LoVo (cell line): ENCODE measurements around the gene ESPL1.
"Not testable (repeated sequence)": the region's sequence is repeated elsewhere in the genome, so short reads cannot be mapped to it uniquely, and the experiment has no call there.

Experiments
- DNase-seq: peaks from one replicate; pipeline ENCODE4 v3.0.0-alpha.2; 2016; ENCODE audit warnings: low spot score

ESPL1 gene

DNA sequence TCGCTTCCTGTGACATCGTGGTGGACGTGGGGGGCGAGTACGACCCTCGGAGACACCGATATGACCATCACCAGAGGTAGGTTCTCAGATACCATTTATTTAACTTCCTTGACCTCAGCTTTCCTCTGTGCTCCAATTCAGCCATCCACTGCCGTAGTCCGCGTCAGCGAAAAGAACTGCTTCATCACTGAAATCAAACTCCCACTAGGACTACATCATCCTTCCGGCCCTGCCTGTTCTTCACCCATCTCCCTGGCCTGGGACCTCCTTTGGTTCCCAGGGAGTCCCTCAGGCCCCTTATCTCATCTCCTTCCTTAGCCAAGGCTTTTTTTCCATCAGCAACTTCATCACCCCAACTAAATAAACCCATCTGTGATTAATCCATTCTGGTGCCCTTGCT is 32.1 kb downstream of the ESPL1 start:
- peak; percentile 16 for DNase-seq

DNA sequence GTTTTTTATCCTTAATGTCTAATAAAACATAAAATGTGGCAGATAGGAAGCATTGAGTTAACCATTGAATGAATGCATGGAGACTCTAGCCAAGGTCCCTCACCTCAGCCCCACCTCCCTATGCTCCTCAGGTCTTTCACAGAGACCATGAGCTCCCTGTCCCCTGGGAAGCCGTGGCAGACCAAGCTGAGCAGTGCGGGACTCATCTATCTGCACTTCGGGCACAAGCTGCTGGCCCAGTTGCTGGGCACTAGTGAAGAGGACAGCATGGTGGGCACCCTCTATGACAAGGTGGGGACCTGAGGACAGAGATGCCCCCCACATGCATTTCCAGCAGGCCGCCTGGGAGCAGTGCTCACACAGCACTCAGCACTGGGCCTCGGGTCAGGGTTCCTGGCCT is 34.8 kb downstream of the ESPL1 start:
- DNase-seq: no peak

DNA sequence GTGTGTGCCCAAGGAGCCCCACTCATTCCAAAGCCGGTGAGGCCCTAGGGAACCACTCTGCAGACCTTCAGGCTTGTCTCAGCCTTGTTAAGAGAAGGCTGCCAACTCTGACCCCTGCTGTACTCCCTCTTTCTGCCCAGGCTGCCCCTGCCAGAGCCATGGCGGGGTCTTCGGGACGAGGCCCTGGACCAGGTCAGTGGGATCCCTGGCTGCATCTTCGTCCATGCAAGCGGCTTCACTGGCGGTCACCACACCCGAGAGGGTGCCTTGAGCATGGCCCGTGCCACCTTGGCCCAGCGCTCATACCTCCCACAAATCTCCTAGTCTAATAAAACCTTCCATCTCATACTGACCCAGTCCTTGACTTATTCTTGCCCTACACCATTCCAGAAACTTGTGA is 38.7 kb downstream of the ESPL1 start:
- DNase-seq: no peak

DNA sequence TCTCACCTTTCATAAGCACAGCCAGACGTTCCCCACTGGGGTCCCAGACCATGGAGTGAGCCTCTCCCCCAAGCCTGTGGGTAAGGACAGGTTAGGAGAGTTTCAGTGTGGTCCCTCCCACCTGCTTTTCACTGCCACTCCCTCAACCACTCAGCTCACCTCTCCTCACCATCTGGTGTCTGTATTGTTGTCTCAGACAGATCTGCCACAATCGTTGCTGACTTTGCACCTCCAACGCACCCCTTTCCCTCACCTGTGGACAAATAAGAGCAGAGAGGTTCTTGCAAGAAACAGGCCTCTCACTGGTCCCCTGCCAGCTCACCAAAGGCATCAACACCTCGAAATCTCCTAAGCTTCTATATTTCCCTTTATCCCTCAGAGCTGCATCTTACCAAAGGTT is 40.2 kb downstream of the ESPL1 start:
- DNase-seq: no peak

DNA sequence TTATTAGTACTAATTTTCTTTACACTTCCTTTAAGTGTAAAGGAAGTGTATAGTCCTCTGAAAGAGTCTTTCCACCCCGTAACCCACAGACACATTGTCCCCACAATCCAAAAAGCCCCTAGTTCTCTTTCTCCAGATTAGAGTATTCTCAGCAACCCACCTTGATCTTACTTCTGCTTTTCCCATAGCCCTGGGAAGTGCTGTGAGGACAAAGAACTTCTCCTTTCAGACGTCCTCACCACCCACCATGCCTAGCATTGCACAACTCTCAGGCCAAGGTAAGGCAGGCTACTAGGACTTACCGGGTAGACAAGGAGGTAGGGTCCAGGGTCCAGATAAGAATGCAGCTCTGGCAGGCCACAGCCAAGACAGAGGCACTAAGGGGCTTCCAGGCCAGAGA is 45.9 kb downstream of the ESPL1 start:
- no peak for DNase-seq

DNA sequence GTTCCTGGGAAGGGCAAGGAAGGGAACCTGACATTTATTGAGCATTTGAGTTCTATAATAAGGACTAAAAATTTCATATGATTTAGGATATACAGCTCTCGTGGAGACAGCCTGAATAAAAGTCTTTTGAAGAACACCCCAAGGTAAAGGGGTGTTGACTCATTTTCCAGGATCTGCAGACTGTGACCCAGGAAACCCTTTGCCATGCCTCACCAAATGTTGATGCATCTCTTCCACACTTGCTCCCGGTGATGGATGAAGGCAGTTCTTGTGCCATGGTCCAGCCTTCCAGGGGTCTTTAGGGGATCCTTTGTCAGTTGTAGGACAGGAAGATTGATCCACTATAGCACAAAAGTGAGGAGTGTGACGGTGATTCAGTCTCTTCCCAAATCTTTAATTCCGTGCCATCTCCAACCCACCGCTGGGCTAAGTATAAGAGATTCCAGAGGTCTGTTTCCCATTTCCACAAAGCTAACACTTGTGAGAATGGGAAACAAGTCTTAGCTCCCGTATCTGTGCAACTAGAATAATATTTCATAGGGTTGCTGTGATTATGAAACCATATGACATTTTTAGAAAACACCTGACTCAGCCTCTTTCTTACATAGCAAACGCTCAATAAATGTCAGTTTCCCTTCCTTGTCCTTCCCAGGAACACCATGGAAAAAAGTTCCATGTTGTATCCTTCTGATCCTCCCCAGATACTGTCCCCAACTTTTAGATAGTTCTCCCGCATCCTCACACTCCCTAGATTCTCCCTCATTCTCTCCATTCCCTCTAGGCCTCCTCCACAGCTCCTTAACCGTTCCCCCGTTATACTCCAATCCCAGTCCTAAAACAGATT is 52.5 kb downstream of the ESPL1 start:
- DNase-seq: no peak

DNA sequence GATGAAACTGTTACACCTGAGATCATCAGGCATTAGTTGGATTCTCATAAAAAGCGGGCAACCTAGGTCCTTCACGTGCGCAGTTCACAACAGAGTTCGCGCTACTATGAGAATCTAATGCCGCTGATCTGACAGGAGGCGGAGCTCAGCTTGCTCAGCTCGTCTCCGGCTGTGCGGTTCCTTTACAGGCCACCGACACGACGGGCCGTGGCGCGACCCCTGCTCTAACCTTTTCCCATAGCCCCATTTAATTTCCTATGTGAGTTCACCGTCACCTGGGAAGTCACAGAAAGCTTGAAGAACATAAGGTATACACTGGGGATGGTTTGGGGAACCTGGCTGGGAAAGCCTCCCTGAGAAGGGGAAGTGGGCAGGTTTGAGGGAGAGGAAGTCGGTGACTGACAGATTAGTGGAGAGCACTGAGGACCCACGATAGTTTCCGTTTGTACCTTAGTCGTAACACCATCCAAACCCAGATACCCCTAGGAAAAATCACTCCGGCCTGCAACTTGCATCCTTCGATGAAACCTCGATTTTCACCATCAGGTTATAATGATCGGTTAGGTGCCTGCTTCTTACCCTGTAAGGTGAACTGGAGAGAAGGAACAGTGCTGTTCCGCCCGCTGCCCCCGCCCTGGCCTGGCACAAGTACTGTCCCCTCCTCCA is 56.1 kb downstream of the ESPL1 start:
- DNase-seq: no peak

DNA sequence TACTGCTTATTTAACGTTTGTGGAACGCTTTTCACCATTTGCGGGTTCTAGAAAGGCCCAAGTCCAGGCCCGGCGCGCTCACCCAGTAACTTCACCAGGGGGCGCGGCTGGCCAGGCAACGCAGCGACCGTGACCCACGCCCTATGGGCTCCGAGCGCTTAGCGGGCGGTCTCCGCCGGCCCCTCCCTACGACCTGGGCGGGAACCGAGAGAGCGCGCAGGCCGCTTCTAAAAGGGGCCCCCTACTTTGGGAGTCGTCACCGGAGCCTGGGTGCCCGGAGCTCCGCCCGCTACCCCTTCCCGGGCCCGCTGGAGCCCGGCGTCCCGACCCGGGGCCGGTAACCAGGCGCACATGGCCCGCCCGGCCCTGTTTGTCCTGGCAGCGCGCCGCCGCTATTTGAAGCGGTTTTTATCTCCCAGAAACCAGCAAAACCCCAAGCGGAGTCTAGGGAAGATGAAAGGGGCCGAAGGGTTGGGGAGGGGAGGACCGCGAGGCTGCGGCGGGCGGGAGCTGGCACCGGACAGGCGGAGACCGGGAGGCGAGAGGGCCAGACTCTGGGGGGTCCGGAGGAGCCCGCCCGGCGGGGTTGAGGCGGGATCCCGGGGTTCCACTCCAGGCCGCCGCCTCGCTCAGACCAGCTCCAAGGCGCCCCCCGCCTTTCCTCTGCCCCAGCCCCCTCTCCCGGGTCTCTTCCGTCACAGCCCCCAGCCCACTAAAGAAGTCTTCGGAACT is 56.8 kb downstream of the ESPL1 start:
- DNase-seq: peak; percentile 98

DNA sequence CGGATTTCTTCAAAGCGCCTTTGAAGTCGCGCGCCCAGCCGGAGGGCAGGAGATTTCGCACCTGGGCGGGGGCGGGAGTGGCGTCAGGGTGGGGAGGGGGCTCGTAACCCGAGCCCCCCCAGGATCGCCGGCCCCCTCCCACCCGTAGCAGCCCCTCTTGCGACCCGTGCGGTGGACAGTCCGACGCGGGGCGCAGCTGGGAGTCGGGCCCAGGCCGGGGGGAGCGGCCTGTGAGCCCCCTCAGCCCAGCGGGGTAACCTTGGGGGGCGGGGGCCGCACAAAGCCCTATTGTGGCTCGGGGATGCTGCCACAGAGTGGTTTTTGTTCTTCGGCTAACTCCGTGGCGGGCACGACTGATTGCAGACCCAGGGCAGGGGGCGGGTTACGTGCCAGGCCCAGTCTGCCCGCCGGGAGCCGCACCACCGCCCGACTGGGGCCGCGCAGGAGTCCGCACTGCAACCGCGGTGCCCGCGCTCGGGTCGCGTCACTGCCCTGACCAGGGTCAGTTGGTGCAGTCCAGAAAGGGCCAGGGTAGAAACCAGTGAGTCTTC is 57.5 kb downstream of the ESPL1 start:
- DNase-seq: no peak

DNA sequence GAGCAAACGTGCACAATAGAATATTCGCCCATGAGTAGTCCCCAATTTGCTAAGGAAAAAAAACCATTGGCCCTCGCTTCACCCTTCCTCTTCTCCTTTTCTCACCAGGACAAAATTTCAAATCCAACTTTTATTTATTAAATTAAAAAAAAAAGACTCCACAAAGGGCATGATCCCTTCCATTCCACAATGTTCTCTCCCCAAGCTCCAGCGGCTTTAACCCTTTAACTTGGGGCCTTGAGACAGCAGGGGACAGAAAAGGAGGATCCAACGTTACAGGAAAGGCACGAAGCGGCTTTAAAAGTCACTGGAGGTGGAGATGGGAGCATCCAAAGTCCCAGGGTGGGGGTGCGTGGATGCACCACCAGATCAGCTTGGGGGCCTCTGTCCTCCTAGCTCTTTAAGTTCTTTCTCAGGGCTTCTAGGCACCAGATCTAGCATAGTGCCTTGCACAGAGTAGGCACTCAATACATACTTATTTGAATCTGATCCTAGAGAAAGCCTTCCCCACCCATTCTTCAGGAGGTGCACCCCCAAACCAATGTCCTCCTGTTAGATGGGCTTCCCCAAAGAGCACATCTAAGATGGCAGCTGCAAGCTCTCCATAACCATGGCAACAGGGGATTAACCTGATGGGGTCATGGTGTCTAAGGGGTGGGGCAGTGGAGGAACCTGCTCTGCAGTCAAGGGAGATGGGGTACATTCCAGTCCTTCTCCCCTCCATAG is 58.5 kb downstream of the ESPL1 start:
- DNase-seq: no peak

DNA sequence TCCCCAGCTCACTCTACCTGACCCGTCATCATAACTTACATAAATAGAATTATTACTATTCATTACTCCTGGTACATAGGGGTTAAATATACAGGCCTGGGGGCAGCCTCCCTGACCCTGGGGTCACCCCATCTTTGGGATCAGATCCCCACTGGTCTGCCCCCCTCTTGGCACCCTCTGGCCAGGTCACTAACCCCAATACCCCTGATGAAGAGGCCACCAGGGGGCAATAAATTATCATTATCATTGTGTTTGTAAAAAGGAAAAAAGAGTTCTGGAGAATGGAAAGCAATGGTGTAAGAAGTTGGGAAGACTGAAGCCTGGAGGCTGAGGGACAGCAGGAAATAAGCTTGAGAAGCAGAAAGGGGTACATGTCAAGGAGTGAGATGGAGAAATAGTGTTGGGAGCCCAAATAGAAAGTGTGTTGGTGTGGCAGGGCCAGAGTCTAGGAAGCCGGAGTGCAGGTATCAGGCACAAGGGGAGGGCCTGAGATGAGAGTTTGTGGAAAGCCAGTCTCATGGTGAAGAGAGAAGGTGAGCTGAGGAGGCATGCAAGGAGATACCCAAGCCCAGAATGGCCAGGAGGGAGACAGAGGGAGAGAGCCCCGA is 59.4 kb downstream of the ESPL1 start:
- DNase-seq: no peak

DNA sequence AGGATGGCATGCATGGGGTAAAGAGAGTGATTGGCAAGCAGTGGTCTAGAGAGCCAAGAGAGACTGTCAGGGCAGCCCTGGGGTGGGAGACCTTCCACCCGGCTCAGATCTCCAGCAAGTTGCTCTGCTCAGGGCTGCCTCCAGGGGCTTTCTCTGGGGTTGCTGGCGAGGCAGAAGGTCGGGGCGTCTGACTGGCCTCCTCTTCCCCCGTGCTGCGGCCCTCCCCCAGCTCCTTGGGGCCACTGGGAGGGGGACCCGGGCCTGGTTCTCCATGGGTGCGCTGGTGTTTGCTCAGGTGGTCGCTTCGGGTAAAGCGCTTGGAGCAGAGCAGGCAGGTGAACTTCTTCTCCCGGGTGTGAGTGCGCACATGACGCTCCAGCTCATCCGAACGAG is 59.9 kb downstream of the ESPL1 start:
- no peak for DNase-seq

DNA sequence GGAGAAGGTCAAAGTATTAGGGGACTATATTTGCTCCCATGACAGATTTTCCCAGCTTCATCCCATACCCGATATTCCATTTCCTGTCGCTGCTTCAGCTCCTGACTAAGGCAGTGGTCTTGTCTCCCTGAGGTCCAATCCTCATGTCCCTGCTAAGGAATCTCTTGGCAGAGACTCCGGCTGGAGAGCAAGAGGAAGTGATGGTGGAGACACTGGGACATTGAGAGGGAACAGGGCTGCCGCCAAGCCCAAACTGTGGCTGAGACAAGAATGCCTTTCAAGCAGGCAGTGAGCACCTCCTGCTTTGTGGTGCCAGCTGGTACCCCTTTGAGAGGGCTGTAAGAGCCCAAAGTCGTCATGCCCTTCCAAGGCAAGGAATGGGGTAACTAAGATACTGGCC is 62.6 kb downstream of the ESPL1 start:
- no peak for DNase-seq

DNA sequence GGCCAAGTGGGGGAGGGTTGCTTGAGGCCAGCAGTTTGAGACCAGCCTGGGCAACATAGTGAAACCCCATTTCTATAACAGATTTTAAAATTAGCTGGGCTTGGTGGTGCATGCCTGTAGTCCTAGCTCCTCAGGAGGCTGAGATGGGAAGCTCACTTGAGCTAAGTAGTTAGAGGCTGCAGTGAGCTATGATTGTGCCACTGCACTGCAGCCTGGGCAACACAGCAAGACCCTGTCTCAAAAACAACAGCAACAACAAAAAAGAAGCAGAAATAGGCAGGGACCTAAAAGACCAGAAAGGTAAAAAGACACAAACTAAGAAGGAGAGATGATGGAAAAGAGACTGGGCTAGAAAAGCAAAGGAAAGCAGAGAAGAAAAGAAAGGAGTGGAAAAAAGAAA is 64.2 kb downstream of the ESPL1 start:
- DNase-seq: not testable (repeated sequence)

DNA sequence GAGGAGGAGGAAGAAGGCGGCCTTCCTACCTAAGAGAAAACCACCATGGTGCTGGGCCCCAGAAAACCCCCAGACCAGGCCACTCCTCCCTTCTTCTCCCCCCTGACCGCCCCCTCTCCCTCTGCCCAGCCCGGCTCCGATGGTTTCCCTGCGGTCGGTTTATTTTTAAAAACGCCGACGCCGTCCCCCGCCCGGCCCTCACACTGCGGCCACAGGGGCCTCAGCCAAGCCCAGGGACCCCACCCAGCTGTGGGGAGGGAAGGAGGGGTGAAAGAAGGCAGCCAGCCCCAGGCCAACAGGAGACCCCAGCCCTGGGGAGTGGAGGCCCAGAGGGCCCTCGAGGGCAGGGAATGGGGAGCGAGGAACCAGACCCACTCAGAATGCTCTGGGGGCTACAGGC is 64.6 kb downstream of the ESPL1 start:
- DNase-seq: no peak

DNA sequence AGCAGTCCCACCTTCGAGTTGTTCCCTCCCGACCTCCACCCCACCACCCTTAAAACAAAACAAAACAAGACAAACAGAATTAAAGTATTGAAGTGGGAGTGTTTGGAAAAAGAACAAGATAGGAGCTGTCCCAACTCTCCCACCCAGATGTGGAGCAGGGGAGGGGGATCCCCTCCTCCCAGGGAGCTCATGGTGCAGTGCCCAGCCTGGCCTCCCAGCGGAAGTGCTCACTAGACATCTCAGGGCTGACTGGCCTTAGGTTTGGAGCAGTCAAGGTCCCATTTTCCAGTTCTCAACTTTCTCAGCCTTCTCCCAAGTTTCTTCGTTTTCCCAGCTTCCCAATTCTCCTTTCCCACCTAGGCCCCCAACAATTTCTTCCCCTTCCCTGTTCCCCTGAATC is 65.2 kb downstream of the ESPL1 start:
- DNase-seq: no peak

DNA sequence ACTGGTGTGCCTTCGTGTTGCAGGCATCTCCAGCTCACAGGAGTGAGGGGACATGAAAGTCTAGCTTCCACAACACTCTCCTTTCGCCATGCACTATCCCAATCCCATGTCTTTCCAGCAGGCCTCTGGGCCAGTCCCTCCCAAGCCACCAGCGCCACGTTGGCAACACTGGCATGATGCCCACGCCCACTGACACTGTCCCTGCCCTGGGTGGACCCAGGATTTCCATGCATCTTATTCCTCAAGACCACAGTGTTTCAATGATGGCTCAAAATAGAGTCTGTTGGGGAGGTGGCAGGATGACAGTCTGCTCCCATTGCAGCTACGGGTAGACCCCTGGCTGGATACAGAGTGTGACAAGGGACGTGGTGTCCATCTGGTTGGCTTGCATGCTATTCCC is 65.7 kb downstream of the ESPL1 start:
- DNase-seq: no peak

DNA sequence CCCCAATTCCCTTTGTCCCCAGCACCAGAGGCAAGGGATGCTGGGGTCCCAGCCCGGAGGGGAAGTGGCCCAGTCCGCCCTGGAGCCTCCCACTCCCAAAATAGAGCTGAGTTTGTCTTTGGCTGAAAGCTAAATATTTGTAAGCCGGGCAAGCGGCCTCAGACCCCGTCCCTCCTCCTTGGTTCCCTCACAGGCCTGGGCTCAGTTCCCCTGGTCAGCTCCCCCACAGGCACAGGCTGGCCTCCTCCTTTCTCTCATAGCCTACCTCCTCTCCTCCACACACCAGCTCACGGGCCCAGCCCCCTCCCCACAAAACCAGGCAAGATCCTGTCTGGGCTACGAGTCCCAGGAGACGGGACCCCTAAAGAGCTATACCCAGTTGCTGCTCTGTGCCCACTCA is 66.7 kb downstream of the ESPL1 start:
- DNase-seq: no peak

DNA sequence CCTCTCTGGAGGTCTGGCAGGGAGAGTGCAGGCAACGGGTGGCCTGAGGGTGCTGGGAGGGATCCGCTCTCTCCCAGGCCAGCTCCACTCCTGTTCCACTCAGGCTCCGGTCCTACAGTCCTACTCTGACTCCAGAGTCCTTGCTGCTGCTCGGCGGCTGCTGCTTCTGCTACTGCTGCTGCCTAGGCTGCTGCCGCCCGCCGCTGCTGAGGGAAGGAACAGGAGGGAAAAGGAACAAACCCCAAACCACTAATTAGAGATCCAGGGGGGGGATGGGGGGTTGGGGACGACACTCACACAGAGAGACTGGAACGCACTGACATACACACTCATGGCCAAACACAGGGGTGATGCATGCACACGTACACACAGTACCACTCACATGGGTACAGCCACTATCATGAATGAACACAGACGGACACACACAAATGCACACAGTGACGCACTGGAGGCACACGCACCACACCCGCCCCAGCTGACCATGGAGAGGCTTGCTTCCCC is 68.1 kb downstream of the ESPL1 start, which contains the start of gene SP7:
Gene SP7 (minus strand): TSS at position 174 of the 501 bp plus-strand sequence. CDS start 708 bp downstream, outside the sequence.
- no peak for DNase-seq

DNA sequence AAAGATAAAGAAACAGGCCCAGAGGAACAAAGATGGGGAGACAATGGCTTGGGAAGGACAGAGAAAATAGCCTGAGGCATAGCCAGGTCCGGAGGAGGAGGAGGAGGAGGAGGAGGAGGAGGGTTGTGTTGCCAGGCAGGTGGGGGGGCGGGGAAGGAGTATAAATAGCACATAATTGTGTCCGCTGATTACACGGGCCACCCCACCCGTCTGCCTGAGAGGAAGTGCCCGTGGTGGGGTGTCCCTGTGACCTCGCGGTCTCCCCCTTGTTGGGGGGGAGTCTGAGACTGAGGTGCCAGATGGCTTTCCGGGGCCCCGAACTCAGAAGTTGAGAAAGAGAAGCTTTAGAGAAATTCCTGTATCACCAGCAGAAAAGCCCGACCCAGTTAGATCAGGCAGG is 69.9 kb downstream of the ESPL1 start:
- DNase-seq: no peak

DNA sequence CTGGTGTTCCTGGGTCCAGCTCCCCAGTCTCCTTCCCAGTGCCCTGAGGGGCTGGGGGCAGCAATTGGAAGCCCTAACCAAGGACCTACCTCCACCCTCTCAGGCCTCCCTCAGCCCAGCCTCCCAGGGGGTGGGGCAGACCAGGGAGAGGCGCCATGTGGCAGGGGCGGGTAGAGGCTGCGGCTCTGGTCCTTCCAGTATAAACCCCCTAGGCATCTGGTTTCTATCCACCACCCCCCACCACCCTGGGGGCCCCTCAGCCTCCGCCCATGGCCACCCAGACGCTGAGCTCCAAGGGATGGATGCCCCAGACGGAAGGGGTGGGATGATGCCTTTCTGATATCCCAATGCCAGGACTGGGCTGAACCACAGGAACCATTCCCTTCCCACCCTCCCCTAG is 70.8 kb downstream of the ESPL1 start:
- no peak for DNase-seq
